ENCODE results near the gene SF1. TPM values are rescaled to one million over a fixed set of nuclear protein-coding genes. Genes with fewer than 3 reads are reported as not detected.

Gene SF1
- total and polyA plus RNA-seq, 2 of the 4 experiments (the other 2 are of a cell fraction): 56.8 to 88.0 TPM

- H3K56ac ChIP-seq (ENCODE audit: extremely low read depth, insufficient read depth, low read length): no peak overlapping the region
- intact Hi-C loops (cut with micrococcal nuclease) (no loop called here), in situ Hi-C loops (cut with MboI; ENCODE audit: low sequenced_read_pairs) (no loop called here), dilution Hi-C loops (cut with HindIII; ENCODE audit: low sequenced_read_pairs, unreplicated experiment) (no loop called here)
- H3K36me3 ChIP-seq (ENCODE audit: control insufficient read depth, insufficient read depth, low read length): peaks cover 89% of the 10 kb centered on the region
- H2BK20ac ChIP-seq (ENCODE audit: low read depth, low read length): no peak overlapping the region
- H3K18ac ChIP-seq (ENCODE audit: low read depth, low read length): no peak overlapping the region
- peaks cover 4% of the 10 kb centered on the region; the same call in 1 of the 2 replicates for H3K9me1 ChIP-seq (ENCODE audit: insufficient read depth, low read length)
- H3K4me1 ChIP-seq (ENCODE audit: control insufficient read depth, insufficient read depth, low read length): peaks cover under 1% of the 10 kb centered on the region; the same call in 1 of the 2 replicates
- H3K14ac ChIP-seq (replicated peaks; ENCODE audit: low read depth, low read length): no peak overlapping the region
- no peak overlapping the region for H3K27ac ChIP-seq (ENCODE audit: insufficient read depth, low read length)
- H3K9ac ChIP-seq (ENCODE audit: low read depth, low read length): no peak overlapping the region
- 80% methylated on average over 1 of the region's 6 CpGs; no CpG with 5 or more reads in 1 of the 2 experiments for WGBS, 2 experiments (ENCODE audit: extremely low coverage in 2 of 2, insufficient read length in 1 of 2)
- H4K91ac ChIP-seq (ENCODE audit: insufficient read depth, low read depth, low read length): no peak overlapping the region
- ChIA-PET POLR2A (ENCODE audit: unreplicated experiment) (no interaction called here), CTCF (no interaction called here)
- no peak overlapping the region for H4K8ac ChIP-seq (ENCODE audit: low read depth in 2 of 2, low read length in 2 of 2)
- no peaks in the 10 kb centered on the region for H3K9me3 ChIP-seq (ENCODE audit: control insufficient read depth, insufficient read depth, low read length)
- H2AK9ac ChIP-seq (replicated peaks; ENCODE audit: low read depth, low read length, poor library complexity): no peak overlapping the region
- no peaks in the 10 kb centered on the region for H3K27me3 ChIP-seq (ENCODE audit: control insufficient read depth, insufficient read depth, low read length)
- H2AFZ ChIP-seq (replicated peaks; ENCODE audit: low read length, poor library complexity): no peak overlapping the region
- peaks cover 84% of the 10 kb centered on the region for H4K20me1 ChIP-seq (ENCODE audit: insufficient read depth, low read length)
- no peak overlapping the region for H2AK5ac ChIP-seq (ENCODE audit: low read depth, low read length)
- DNase-seq (no peak), ATAC-seq (ENCODE audit: low read depth) (no peak)
- H3K4ac ChIP-seq (ENCODE audit: low read depth, low read length): no peak overlapping the region
- TF ChIP-seq ELK1 (IDR thresholded peaks at IDR 0.05; ENCODE audit: borderline replicate concordance, low read depth, low read length) (no peak), SMC3 (IDR thresholded peaks at IDR 0.05; ENCODE audit: low read depth, low read length) (no peak), CTCF (conservative IDR thresholded peaks at IDR 0.05; ENCODE audit: low read depth, low read length) (no peak), CHD1 (IDR thresholded peaks at IDR 0.05; ENCODE audit: low read depth, low read length) (no peak), CEBPB (IDR thresholded peaks at IDR 0.05; ENCODE audit: low read depth, low read length) (no peak), MAFK (IDR thresholded peaks at IDR 0.05; ENCODE audit: low read depth, low read length) (no peak), POLR2A (IDR thresholded peaks at IDR 0.05; ENCODE audit: low read depth, low read length) (no peak), RFX5 (IDR thresholded peaks at IDR 0.05; ENCODE audit: low read depth, low read length) (no peak), BHLHE40 (IDR thresholded peaks at IDR 0.05; ENCODE audit: low read depth, low read length) (no peak), RCOR1 (IDR thresholded peaks at IDR 0.05; ENCODE audit: insufficient replicate concordance, low read length) (no peak)
- no peak overlapping the region for H4K5ac ChIP-seq (ENCODE audit: low read depth, low read length)
- peaks cover 52 to 86% of the 10 kb centered on the region in 2 experiments for H3K79me1 ChIP-seq (ENCODE audit: low read depth in 1 of 2, low read length in 2 of 2)
- BruUV-seq (replicated peaks): no TSS peak
- no peak overlapping the region for H2BK120ac ChIP-seq (ENCODE audit: low read depth, low read length)
- H3K23ac ChIP-seq (ENCODE audit: low read depth, low read length): no peak overlapping the region
- no peak overlapping the region for H2BK5ac ChIP-seq (ENCODE audit: low read depth, low read length, poor library complexity, severe bottlenecking)
- H3K4me2 ChIP-seq (ENCODE audit: low read depth, low read length): no peak overlapping the region
- no peak overlapping the region for H3K4me3 ChIP-seq (ENCODE audit: insufficient read depth, low read depth, low read length)
- H2BK15ac ChIP-seq (ENCODE audit: low read depth, low read length): no peak overlapping the region
These were observed 9.1 kb downstream of the SF1 start for GRCh38 chr11:64769283-64769682.
